HEK293T (cell line): ENCODE data around the gene ATG9B.

ENCODE experiments used
- CTCF ChIA-PET: fragments of 350-600 bp; formaldehyde crosslinking; extraction: SDS; loops from one replicate; lab custom pipeline; 2021; ENCODE audit warnings: antibody characterized with exemption, inconsistent platforms; lab: Yijun Ruan, JAX
- POLR2A ChIA-PET: fragments of 350-600 bp; formaldehyde crosslinking; extraction: SDS; loops from one replicate; lab custom pipeline; 2020; ENCODE audit warnings: antibody characterized with exemption, inconsistent platforms; lab: Yijun Ruan, JAX
- DNase-seq: peaks from one replicate; pipeline ENCODE4 v3.0.0; 2012; ENCODE audit warnings: mixed read lengths; ENCODE audit errors: extremely low spot score
- ARNT ChIP-seq: fragments of 450-650 bp; IDR thresholded peaks from 2 replicates; pipeline ENCODE4 v1.6.1; 2017; ENCODE audit warnings: mild to moderate bottlenecking
- BHLHE40 ChIP-seq: fragments of 450-650 bp; IDR thresholded peaks from 2 replicates; pipeline ENCODE4 v1.6.1; 2016; ENCODE audit warnings: mild to moderate bottlenecking, moderate library complexity, borderline replicate concordance
- CTBP1 ChIP-seq: fragments of 450-650 bp; IDR thresholded peaks from 2 replicates; pipeline ENCODE4 v1.6.1; 2016; ENCODE audit warnings: borderline replicate concordance
- ELF4 ChIP-seq: fragments of 450-650 bp; IDR thresholded peaks from 2 replicates; pipeline ENCODE4 v1.6.1; 2017; ENCODE audit warnings: antibody characterized with exemption
- FOXA1 ChIP-seq: fragments of 450-650 bp; IDR thresholded peaks from 2 replicates; pipeline ENCODE4 v1.6.1; 2016; ENCODE audit warnings: mild to moderate bottlenecking
- FOXK2 ChIP-seq: fragments of 450-650 bp; IDR thresholded peaks from 2 replicates; pipeline ENCODE4 v1.6.1; 2016; ENCODE audit warnings: mild to moderate bottlenecking
- FOXM1 ChIP-seq: fragments of 450-650 bp; IDR thresholded peaks from 2 replicates; pipeline ENCODE4 v1.6.1; 2017; ENCODE audit warnings: mild to moderate bottlenecking, borderline replicate concordance
- HDGF ChIP-seq: fragments of 450-650 bp; IDR thresholded peaks from 2 replicates; pipeline ENCODE4 v1.6.1; 2017; ENCODE audit warnings: antibody characterized with exemption, borderline replicate concordance
- L3MBTL2 ChIP-seq: fragments of 450-650 bp; conservative IDR thresholded peaks from 2 replicates; pipeline ENCODE4 v1.6.1; 2016; ENCODE audit warnings: mild to moderate bottlenecking
- LEF1 ChIP-seq: fragments of 450-650 bp; IDR thresholded peaks from 2 replicates; pipeline ENCODE4 v1.6.1; 2017; ENCODE audit warnings: mild to moderate bottlenecking, borderline replicate concordance
- NFRKB ChIP-seq: fragments of 450-650 bp; IDR thresholded peaks from 2 replicates; pipeline ENCODE4 v1.6.1; 2016; ENCODE audit warnings: mild to moderate bottlenecking, moderate library complexity
- SP1 ChIP-seq: fragments of 450-650 bp; IDR thresholded peaks from 2 replicates; pipeline ENCODE4 v1.6.1; 2017
- SUZ12 ChIP-seq: fragments of 450-650 bp; IDR thresholded peaks from 2 replicates; pipeline ENCODE4 v1.6.1; 2016; ENCODE audit warnings: mild to moderate bottlenecking
- TARDBP ChIP-seq: fragments of 450-650 bp; IDR thresholded peaks from 2 replicates; pipeline ENCODE4 v1.6.1; 2016
- ZNF384 ChIP-seq: fragments of 450-650 bp; IDR thresholded peaks from 2 replicates; pipeline ENCODE4 v1.6.1; 2016
- TF ChIP-seq, protein P1 (sequence below): fragments of 450-650 bp; IDR thresholded peaks from 2 replicates; pipeline ENCODE4 v1.6.1; 2016

The ATG9B gene

DNA sequence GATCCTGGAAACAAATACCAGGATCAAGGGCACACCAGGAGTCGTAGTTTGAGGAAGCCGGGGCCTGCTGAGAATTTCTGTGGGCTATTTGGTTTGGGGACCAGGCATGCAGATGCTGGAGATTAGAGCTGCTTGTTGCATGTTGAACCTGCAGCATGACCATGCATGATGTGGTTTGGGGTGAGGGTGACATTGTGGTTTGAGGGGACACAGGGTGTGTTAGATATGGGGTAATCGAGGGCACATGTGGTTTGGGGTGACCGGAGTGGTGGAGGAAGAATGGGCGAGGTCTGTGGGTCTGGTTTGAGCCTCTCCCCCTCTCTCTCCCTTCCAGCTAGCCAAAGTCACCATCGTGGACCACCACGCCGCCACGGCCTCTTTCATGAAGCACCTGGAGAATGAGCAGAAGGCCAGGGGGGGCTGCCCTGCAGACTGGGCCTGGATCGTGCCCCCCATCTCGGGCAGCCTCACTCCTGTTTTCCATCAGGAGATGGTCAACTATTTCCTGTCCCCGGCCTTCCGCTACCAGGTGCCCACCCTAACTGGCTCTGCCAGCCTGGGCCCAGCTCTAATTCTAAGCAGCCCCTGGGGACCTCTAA lies 23.3 kb downstream of the ATG9B start:
- ChIA-PET CTCF (interaction anchor here (0.8 kb wide), 1 partner anchor 109 kb away, joined by 3 read pairs; no protein-coding TSS in a partner anchor), POLR2A (no interaction called here)
- DNase-seq, result no peak
- TF ChIP-seq ZNF384 (no peak), L3MBTL2 (no peak), BHLHE40 (no peak)

DNA sequence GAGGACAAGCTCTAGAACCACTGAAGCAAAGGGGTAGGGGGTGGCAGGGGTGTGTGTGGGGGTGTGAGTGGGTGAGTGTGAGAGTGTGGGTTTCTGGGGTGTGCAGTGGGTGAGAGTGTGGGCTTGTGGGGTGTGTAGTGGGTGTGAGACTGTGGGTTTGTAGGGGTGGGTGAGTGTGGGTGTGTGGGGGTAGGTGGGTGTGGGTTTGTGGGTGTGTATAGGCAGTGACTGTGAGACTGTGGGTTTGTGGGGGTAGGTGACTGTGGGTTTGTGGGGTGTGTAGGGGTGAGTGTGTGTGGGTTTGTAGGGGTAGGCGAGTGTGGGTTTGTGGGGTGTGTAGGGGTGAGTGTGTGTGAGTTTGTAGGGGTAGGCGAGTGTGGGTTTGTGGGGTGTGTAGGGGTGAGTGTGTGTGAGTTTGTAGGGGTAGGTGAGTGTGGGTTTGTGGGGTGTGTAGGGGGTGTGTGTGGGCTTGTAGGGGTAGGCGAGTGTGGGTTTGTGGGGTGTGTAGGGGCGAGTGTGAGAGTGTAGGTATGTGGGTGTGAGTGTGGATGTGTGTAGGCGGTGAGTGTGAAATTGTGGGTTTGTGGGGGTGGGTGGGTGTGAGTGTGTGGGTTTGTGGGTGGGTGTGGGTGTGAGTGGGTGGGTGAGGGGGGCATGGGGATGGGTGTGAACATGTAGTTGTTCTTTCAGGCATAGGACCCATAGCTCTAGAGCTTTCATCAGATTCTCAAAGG lies 24.6 kb downstream of the ATG9B start:
- ChIA-PET POLR2A (no interaction called here), CTCF (no interaction called here)
- no peak for DNase-seq
- TF ChIP-seq TARDBP (no peak), NFRKB (no peak), ELF4 (no peak), SUZ12 (no peak), FOXA1 (no peak), ZNF384 (no peak), CTBP1 (no peak), L3MBTL2 (no peak), HDGF (no peak), BHLHE40 (no peak), LEF1 (no peak), SP1 (no peak), FOXM1 (no peak), ARNT (no peak), FOXK2 (no peak)
- TF ChIP-seq, protein P1, sequence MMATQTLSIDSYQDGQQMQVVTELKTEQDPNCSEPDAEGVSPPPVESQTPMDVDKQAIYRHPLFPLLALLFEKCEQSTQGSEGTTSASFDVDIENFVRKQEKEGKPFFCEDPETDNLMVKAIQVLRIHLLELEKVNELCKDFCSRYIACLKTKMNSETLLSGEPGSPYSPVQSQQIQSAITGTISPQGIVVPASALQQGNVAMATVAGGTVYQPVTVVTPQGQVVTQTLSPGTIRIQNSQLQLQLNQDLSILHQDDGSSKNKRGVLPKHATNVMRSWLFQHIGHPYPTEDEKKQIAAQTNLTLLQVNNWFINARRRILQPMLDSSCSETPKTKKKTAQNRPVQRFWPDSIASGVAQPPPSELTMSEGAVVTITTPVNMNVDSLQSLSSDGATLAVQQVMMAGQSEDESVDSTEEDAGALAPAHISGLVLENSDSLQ, result no peak

DNA sequence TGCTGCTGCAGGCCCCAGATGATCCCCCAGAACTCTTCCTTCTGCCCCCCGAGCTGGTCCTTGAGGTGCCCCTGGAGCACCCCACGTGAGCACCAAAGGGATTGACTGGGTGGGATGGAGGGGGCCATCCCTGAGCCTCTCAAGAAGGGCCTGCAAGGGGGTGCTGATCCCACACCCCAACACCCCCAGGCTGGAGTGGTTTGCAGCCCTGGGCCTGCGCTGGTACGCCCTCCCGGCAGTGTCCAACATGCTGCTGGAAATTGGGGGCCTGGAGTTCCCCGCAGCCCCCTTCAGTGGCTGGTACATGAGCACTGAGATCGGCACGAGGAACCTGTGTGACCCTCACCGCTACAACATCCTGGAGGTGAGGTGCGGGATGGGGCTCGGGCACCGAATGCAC lies 25.3 kb downstream of the ATG9B start:
- TF ChIP-seq ARNT (no peak), FOXK2 (no peak), SUZ12 (no peak), FOXM1 (no peak), HDGF (no peak), FOXA1 (no peak), SP1 (no peak), TARDBP (no peak), L3MBTL2 (no peak), ZNF384 (no peak), BHLHE40 (no peak), CTBP1 (no peak)
- TF ChIP-seq, protein P1, result no peak
- ChIA-PET CTCF (interaction anchor here (1.7 kb wide), 1 partner anchor 14 kb away, joined by 6 read pairs; no protein-coding TSS in a partner anchor), POLR2A (no interaction called here)
- no peak for DNase-seq

DNA sequence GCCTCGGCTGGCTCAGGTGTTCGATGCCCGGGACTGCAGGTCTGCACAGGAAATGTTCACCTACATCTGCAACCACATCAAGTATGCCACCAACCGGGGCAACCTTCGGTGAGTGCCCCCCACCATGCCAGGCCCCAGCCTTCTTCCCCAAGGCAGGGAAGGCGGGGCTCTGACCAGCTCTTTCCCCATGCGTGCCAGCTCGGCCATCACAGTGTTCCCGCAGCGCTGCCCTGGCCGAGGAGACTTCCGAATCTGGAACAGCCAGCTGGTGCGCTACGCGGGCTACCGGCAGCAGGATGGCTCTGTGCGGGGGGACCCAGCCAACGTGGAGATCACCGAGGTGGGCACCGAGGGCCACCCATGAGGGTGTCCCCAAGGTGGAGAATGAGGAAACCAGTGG lies 26.0 kb downstream of the ATG9B start:
- DNase-seq, result no peak
- TF ChIP-seq ARNT, result no peak
- no peak for TF ChIP-seq HDGF
- TF ChIP-seq FOXK2, result no peak
- TF ChIP-seq ELF4, result no peak
- no peak for TF ChIP-seq FOXM1
- TF ChIP-seq CTBP1, result no peak
- TF ChIP-seq, protein P1, result no peak
- no peak for TF ChIP-seq SP1
- no peak for TF ChIP-seq FOXA1
- no peak for TF ChIP-seq L3MBTL2
- no peak for TF ChIP-seq NFRKB
- TF ChIP-seq LEF1, result no peak
- TF ChIP-seq TARDBP, result no peak
- TF ChIP-seq BHLHE40, result no peak
- no peak for TF ChIP-seq ZNF384
- TF ChIP-seq SUZ12, result no peak
- ChIA-PET CTCF (interaction anchor here (1.7 kb wide), 1 partner anchor 13 kb away, joined by 6 read pairs; no protein-coding TSS in a partner anchor), POLR2A (no interaction called here)

DNA sequence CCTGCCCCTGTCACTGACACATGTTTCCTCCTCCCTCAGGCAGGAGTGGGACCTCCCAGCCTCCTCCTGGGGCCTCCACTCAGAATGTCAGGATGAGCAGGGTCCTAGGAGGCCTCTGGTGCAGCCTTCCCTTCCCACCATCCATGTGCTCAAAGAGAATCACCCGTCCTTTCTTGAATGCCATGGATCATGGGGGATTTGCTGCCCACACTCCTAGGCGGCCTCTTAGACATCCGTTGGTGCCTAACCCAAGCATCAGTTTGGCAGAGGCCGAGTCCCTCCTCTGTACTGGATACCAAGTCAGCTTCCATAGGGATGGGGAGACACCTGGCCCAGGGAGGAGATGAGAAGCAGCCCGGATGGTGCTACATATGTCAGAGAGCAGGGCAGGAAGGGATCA lies 26.5 kb downstream of the ATG9B start:
- CTCF ChIA-PET, result interaction anchor here (1.0 to 1.7 kb wide), 2 partner anchors 11 to 13 kb away, joined by 3 to 6 read pairs; no protein-coding TSS in a partner anchor
- TF ChIP-seq TARDBP (no peak), HDGF (no peak), SP1 (no peak), ELF4 (no peak), L3MBTL2 (no peak), SUZ12 (no peak), ZNF384 (no peak), FOXM1 (no peak)
- DNase-seq, result no peak
- POLR2A ChIA-PET, result no interaction called here

DNA sequence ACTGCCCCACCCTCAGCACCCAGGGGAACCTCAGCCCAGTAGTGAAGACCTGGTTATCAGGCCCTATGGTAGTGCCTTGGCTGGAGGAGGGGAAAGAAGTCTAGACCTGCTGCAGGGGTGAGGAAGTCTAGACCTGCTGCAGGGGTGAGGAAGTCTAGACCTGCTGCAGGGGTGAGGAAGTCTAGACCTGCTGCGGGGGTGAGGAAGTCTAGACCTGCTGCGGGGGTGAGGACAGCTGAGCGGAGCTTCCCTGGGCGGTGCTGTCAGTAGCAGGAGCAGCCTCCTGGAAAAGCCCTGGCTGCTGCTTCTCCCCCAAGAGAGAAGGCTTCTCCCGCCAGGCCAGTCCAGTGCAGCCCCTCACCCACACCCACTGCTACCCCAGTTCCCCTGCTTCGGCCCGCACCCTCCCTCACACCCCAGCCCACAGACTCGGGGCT lies 27.2 kb downstream of the ATG9B start:
- POLR2A ChIA-PET, result no interaction called here
- TF ChIP-seq FOXK2 (no peak), FOXM1 (no peak), HDGF (no peak), CTBP1 (no peak), ZNF384 (no peak), SUZ12 (no peak), ARNT (no peak), ELF4 (no peak), FOXA1 (no peak), BHLHE40 (no peak), SP1 (no peak), LEF1 (no peak), TARDBP (no peak), NFRKB (no peak), L3MBTL2 (no peak)
- TF ChIP-seq, protein P1, result no peak
- CTCF ChIA-PET, result interaction anchor here (1.0 to 1.7 kb wide), 2 partner anchors 12 kb away, joined by 3 to 6 read pairs; no protein-coding TSS in a partner anchor
- no peak for DNase-seq
